K562 (cell line): ENCODE results near the gene HEBP2. TPM values are rescaled to one million over a fixed set of nuclear protein-coding genes. Genes with fewer than 3 reads are reported as not detected.

ENCODE experiments used
- ATAC-seq: fragments of 200-7000 bp; cut with Tn5 transposase; 3 replicates; pipeline ENCODE4 v1.9.1; 2020; ENCODE audit warnings: moderate library complexity
- BruUV-seq: library from RNA; stranded (reverse); fragments of 400-500 nt; replicated peaks from 2 replicates; lab custom pipeline; 2021; lab: Mats Ljungman, UMichigan
- CTCF ChIA-PET: fragments of 300-600 bp; formaldehyde crosslinking; extraction: SDS; loops from one replicate; lab custom pipeline; 2021; ENCODE audit warnings: low intra/inter-chr PET ratio; lab: Yijun Ruan, JAX
- POLR2A ChIA-PET: fragments of 300-600, 350-650 bp; sonication (Branson Sonifier 250); formaldehyde crosslinking; extraction: SDS; loops from one replicate; lab custom pipeline; 2021; ENCODE audit warnings: antibody characterized with exemption, inconsistent platforms; lab: Yijun Ruan, JAX
- DNase-seq, 4 experiments: peaks; one replicate each; pipeline versions ENCODE4 v3.0.0 to v3.0.0-alpha.2; 2011 to 2018; ENCODE audit warnings: low spot score in 3 of 4, mixed read lengths in 3 of 4; ENCODE audit errors: extremely low read depth in 1 of 4
- FAIRE-seq: peaks from 2 replicates; lab custom pipeline; 2011; peaks lifted over from hg19 to GRCh38; lab: Jason Lieb, UNC
- H2AFZ ChIP-seq: 2 replicates; pipeline ENCODE4 v1.6.0; 2011; ENCODE audit warnings: low read depth, low read length, control low read depth, inconsistent platforms
- H3K27ac ChIP-seq: fragments of 200-600 bp; 3 replicates; pipeline ENCODE4 v1.8.0; 2011; ENCODE audit warnings: low read depth, mild to moderate bottlenecking, control low read depth, inconsistent platforms, low read length, moderate library complexity, mixed read lengths; ENCODE audit errors: extremely low read depth
- H3K27me3 ChIP-seq, 2 experiments: fragments of 300-600 bp in 1 of 2; 2 replicates in 1 of 2; 3 replicates in 1 of 2; pipeline versions ENCODE4 v1.6.0 to v1.8.0; 2011; ENCODE audit warnings: inconsistent platforms in 2 of 2, low read length in 2 of 2, mild to moderate bottlenecking in 1 of 2, mixed read lengths in 1 of 2, moderate library complexity in 1 of 2; ENCODE audit not compliant: control insufficient read depth in 2 of 2, insufficient read depth in 2 of 2
- H3K36me3 ChIP-seq: fragments of 300-600 bp; 3 replicates; pipeline ENCODE4 v1.8.0; 2011; ENCODE audit warnings: mild to moderate bottlenecking, low read length, inconsistent platforms; ENCODE audit not compliant: control insufficient read depth, insufficient read depth
- H3K4me1 ChIP-seq, 2 experiments: fragments of 200-600 bp in 1 of 2; replicated peaks in 1 of 2; 2 replicates in 1 of 2; 3 replicates in 1 of 2; pipeline versions ENCODE4 v1.5.1 to v1.8.0; 2011; ENCODE audit warnings: inconsistent platforms in 2 of 2, low read length in 2 of 2, mild to moderate bottlenecking in 1 of 2, mixed read lengths in 1 of 2, moderate library complexity in 1 of 2; ENCODE audit not compliant: control insufficient read depth in 2 of 2, insufficient read depth in 2 of 2
- H3K4me2 ChIP-seq: 2 replicates; pipeline ENCODE4 v1.6.1; 2011; ENCODE audit warnings: low read length, control low read depth, inconsistent platforms, mixed read lengths; ENCODE audit not compliant: insufficient read depth
- H3K4me3 ChIP-seq: fragments of 200-600 bp; sonication (generic), shearing (Covaris generic); 2 replicates; pipeline ENCODE4 v1.5.1; 2016; ENCODE audit warnings: control low read depth, inconsistent platforms
- H3K79me2 ChIP-seq: fragments of 200-600 bp; 3 replicates; pipeline ENCODE4 v1.8.0; 2011; ENCODE audit warnings: low read length, inconsistent platforms; ENCODE audit not compliant: control insufficient read depth, insufficient read depth
- H3K9ac ChIP-seq, 2 experiments: 2 replicates each; pipeline versions ENCODE4 v1.6.0 to v1.6.1; 2011; ENCODE audit warnings: low read depth in 2 of 2, low read length in 2 of 2, control low read depth in 1 of 2, inconsistent platforms in 1 of 2, mild to moderate bottlenecking in 1 of 2, mixed read lengths in 1 of 2; ENCODE audit not compliant: insufficient read depth in 1 of 2
- H3K9me1 ChIP-seq: one replicate; pipeline ENCODE4 v1.6.0; 2011; ENCODE audit warnings: inconsistent platforms, mild to moderate bottlenecking, low read length, moderate library complexity; ENCODE audit not compliant: control insufficient read depth, insufficient read depth
- H3K9me3 ChIP-seq: replicated peaks from 2 replicates; pipeline ENCODE4 v1.5.1; 2011; ENCODE audit warnings: low read depth, low read length, inconsistent platforms; ENCODE audit not compliant: control insufficient read depth, insufficient read depth
- H4K20me1 ChIP-seq: replicated peaks from 2 replicates; pipeline ENCODE4 v1.6.1; 2011; ENCODE audit warnings: low read length, inconsistent platforms, mixed read lengths; ENCODE audit not compliant: control insufficient read depth, insufficient read depth
- NCOA1 ChIP-seq: fragments of 450-650 bp; IDR thresholded peaks from 2 replicates; pipeline ENCODE4 v1.6.1; 2016; ENCODE audit warnings: low read depth
- NRF1 ChIP-seq, 2 experiments: fragments of 450-650 bp; IDR thresholded peaks in 1 of 2; conservative IDR thresholded peaks in 1 of 2; 2 replicates each; pipeline ENCODE4 v1.6.1; 2014; ENCODE audit warnings: mild to moderate bottlenecking in 2 of 2
- PRPF4 ChIP-seq: fragments of 200-400 bp; formaldehyde crosslinking; IDR thresholded peaks from one replicate; pipeline ENCODE4 v1.6.1; 2017; ENCODE audit warnings: low read length, low read depth, mild to moderate bottlenecking; ENCODE audit not compliant: insufficient read depth, poor library complexity, severe bottlenecking
- SPI1 ChIP-seq: IDR thresholded peaks from 2 replicates; pipeline ENCODE4 v1.6.1; 2011; ENCODE audit warnings: low read depth, low read length, control low read depth, borderline replicate concordance
- ZNF445 ChIP-seq: fragments of 250-450 bp; sonication (Bioruptor Pico); IDR thresholded peaks from 2 replicates; pipeline ENCODE4 v1.4.0; 2020; ENCODE audit warnings: low read depth, mild to moderate bottlenecking, moderate library complexity
- WGBS: fragments of 100-300 bp; shearing (Covaris generic); methylation state at CpG from one replicate; pipeline ENCODE4 v1.1.6; 2016; ENCODE audit warnings: low coverage, mixed read lengths; ENCODE audit not compliant: insufficient coverage; ENCODE audit errors: missing lambda C conversion rate; 5-methylcytosine and 5-hydroxymethylcytosine counted together
- in situ Hi-C: fragments of 300-500 bp; cut with MboI; formaldehyde crosslinking; loops from 4 replicates; pipeline ENCODE4 v1.15.0; 2018; ENCODE audit warnings: inconsistent platforms, mixed read lengths
- intact Hi-C: fragments of 100-400 bp; cut with micrococcal nuclease; formaldehyde crosslinking; loops from 2 replicates; pipeline ENCODE4 v1.14.2; 2022
- polyA plus RNA-seq, 8 experiments: library from polyadenylated mRNA; depleted of rRNA in 4 of 8; stranded (reverse) in 5 of 8; unstranded in 3 of 8; fragments of >200 nt; fragmentation: Nextera tagmentation in 2 of 8; fragmentation: Illumina TruSeq in 1 of 8; extraction: Ambion mirVana in 2 of 8; extraction: Trizol in 1 of 8; gene quantifications; 2 replicates each; pipeline versions ENCODE4 v1.2.1 to v1.2.3, GENCODE V29; 2011 to 2014; ENCODE audit warnings: inconsistent platforms in 1 of 8, missing spikeins in 1 of 8
- total RNA-seq, 7 experiments: library from RNA; depleted of rRNA in 6 of 7; stranded (reverse); fragments of >200 nt in 6 of 7; fragmentation: Illumina TruSeq in 2 of 7; extraction: Trizol in 2 of 7; gene quantifications; 2 replicates each; pipeline versions ENCODE4 v1.2.1 to v1.2.3, GENCODE V29; 2011 to 2021; ENCODE audit warnings: low replicate concordance in 1 of 7
- TF ChIP-seq, protein P1 (sequence below): conservative IDR thresholded peaks from 2 replicates; pipeline ENCODE4 v1.6.1; 2011; ENCODE audit warnings: low read depth, mild to moderate bottlenecking, low read length; ENCODE audit not compliant: control insufficient read depth

HEBP2 gene
- total and polyA plus RNA-seq, 9 of the 15 experiments (the other 6 are each of a cell fraction or from before 2014, with no cell fraction given) = 8.5 to 63.7 (median 36.9) TPM

DNA sequence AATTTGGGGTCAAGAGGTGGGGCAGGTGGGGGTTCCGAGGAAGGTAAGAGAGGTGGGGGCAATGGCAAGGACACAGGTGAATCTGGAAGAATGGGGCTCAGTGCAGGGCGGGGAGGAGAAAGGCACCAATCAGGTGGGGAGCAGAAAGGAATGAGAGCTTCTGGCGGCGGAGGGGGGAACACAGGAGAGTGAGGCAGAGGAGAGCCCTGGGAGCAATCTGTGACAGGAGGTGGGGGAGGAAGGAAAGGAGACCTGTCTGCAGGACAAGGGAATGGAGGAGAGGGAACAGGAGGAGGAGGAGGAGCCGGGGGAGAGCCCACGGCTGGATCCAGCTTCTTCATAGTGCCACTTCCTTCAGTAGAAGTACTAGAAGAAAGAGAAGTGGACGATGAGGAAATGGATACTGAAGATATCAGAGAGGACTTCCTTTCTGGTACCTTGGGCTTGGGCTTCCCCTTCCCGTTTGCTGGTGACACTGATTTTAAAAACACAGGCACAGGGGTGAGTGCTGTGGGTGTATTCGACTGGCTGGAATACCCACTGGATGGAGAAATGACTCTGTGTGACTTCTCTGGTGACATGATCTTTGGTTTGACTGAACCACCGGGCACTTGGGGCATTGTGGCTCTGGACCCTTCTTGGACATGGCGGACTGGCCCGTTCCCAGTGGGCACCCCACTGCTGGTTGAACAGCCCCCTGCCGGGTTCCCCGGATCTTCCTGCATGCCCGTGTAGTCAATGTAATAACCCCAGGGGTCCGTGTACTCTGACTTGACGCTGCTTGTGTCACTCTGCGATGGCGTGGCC lies 27.4 kb downstream of the HEBP2 start:
- TF ChIP-seq, protein P1, sequence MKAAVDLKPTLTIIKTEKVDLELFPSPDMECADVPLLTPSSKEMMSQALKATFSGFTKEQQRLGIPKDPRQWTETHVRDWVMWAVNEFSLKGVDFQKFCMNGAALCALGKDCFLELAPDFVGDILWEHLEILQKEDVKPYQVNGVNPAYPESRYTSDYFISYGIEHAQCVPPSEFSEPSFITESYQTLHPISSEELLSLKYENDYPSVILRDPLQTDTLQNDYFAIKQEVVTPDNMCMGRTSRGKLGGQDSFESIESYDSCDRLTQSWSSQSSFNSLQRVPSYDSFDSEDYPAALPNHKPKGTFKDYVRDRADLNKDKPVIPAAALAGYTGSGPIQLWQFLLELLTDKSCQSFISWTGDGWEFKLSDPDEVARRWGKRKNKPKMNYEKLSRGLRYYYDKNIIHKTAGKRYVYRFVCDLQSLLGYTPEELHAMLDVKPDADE = no peak
- TF ChIP-seq SPI1 = peak; percentile 16; the same call in 1 of the 2 replicates
- no peak for TF ChIP-seq ZNF445 (CRISPR knock-in tag)
- no peak for TF ChIP-seq NCOA1
- TF ChIP-seq PRPF4 = no peak
- no peak for TF ChIP-seq NRF1 (conservative IDR thresholded peaks at IDR 0.05 in 1 of 2, IDR thresholded peaks at IDR 0.05 in 1 of 2)
- TF ChIP-seq, all 486 proteins: peak for 1
- DNase-seq (no peak), ATAC-seq (no peak), FAIRE-seq (no peak)
- Histone ChIP-seq H3K9me1 (no peaks in the 10 kb centered on the region), H4K20me1 (no peaks in the 10 kb centered on the region), H2AFZ (no peak overlapping the region), H3K79me2 (no peaks in the 10 kb centered on the region), H3K27me3 (peaks cover 50 to 51% of the 10 kb centered on the region in 2 experiments), H3K4me2 (no peak overlapping the region), H3K27ac (no peak overlapping the region), H3K4me3 (no peak overlapping the region), H3K9ac (no peak overlapping the region), H3K9me3 (no peaks in the 10 kb centered on the region), H3K4me1 (peaks cover 0 to 3% of the 10 kb centered on the region in 2 experiments; a peak in 1 of 5 replicates), H3K36me3 (no peaks in the 10 kb centered on the region)
- ChIA-PET POLR2A (interaction anchor here (1.2 to 2.2 kb wide), 3 partner anchors 17 to 315 kb away, joined by 3 to 9 read pairs (median 3); no protein-coding TSS in a partner anchor), CTCF (no interaction called here)
- BruUV-seq = no TSS peak
- in situ Hi-C loops = no loop called here
- 6% methylated on average over 18 of the region's 19 CpGs for WGBS
- intact Hi-C loops = no loop called here
